Upper lobe of left lung (tissue), 4 donors: ENCODE measurements around the gene GRK1.

Experiments used
- CTCF ChIP-seq, 6 experiments: fragments of 450-650 bp in 4 of 6; fragments of 200-600 bp in 2 of 6; sonication (generic) in 2 of 6; IDR thresholded peaks; one replicate each; pipeline ENCODE4 v1.5.1; 2016 to 2019; ENCODE audit warnings: antibody characterized with exemption in 6 of 6
- POLR2A ChIP-seq, 4 donors: fragments of 450-650 bp; IDR thresholded peaks; one replicate each; pipeline ENCODE4 v1.5.1; 2016 to 2017; ENCODE audit warnings: antibody characterized with exemption in 4 of 4, mild to moderate bottlenecking in 2 of 4
- POLR2AphosphoS5 ChIP-seq, 2 donors: sonication (generic); formaldehyde crosslinking; IDR thresholded peaks; one replicate each; pipeline ENCODE4 v1.5.1; 2017; ENCODE audit warnings: antibody characterized with exemption in 2 of 2

DNA sequence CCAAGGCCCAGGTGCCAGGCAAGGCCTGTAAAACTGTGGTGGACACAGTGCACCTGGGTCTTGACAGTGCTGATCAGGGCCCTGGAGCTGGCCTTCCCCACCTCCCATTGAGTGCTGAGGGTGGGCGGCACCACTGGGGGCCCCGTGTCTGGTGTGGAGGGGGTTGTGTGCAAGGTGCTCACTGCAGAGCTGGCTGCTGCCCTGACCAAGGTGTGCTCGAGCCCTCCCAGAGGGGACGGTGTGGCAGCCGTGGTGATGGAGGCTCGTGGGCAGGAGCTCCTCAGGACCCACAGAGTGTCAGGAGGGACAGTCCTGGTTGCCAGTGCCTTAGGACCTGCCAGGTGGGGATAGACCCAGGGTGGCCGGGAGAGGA is 32.0 kb upstream of the GRK1 start:
- TF ChIP-seq CTCF (IDR thresholded peaks at IDR 0.05) (no peak), POLR2A (IDR thresholded peaks at IDR 0.05) (no peak), POLR2AphosphoS5 (IDR thresholded peaks at IDR 0.05) (no peak)
